Endodermal cell (in vitro differentiated cells): Measurements from ENCODE around the gene GHRL. TPM values are rescaled to one million over a fixed set of nuclear protein-coding genes. Genes with fewer than 3 reads are reported as not detected.

ENCODE experiments used
- DNase-seq: peaks from one replicate; pipeline ENCODE4 v3.0.0-alpha.2; 2017
- H3K27ac ChIP-seq: 2 replicates; pipeline ENCODE4 v1.5.1; 2013; ENCODE audit warnings: mild to moderate bottlenecking, low read depth, low read length, moderate library complexity
- H3K27me3 ChIP-seq: 2 replicates; pipeline ENCODE4 v1.6.1; 2013; ENCODE audit warnings: mild to moderate bottlenecking, low read length, moderate library complexity; ENCODE audit not compliant: insufficient read depth, control insufficient read depth, poor library complexity, severe bottlenecking
- H3K36me3 ChIP-seq: 2 replicates; pipeline ENCODE4 v1.7.0; 2013; ENCODE audit warnings: mild to moderate bottlenecking, low read length, moderate library complexity; ENCODE audit not compliant: control insufficient read depth, insufficient read depth
- H3K4me1 ChIP-seq: one replicate; pipeline ENCODE4 v1.7.0; 2013; ENCODE audit warnings: low read length; ENCODE audit not compliant: control insufficient read depth, insufficient read depth
- H3K4me3 ChIP-seq: 2 replicates; pipeline ENCODE4 v1.5.1; 2013; ENCODE audit warnings: mild to moderate bottlenecking, low read length, moderate library complexity
- H3K9ac ChIP-seq: 2 replicates; pipeline ENCODE4 v1.6.1; 2013; ENCODE audit warnings: mild to moderate bottlenecking, low read length, moderate library complexity; ENCODE audit not compliant: poor library complexity, severe bottlenecking; ENCODE audit errors: extremely low read depth
- H3K9me3 ChIP-seq: 2 replicates; pipeline ENCODE4 v1.6.1; 2013; ENCODE audit warnings: mild to moderate bottlenecking, low read length, moderate library complexity; ENCODE audit not compliant: control insufficient read depth
- H3K27ac Mint-ChIP-seq: 2 replicates; pipeline ENCODE4 v1.8.0; 2020; ENCODE audit warnings: mixed read lengths
- H3K27me3 Mint-ChIP-seq: 2 replicates; pipeline ENCODE4 v1.8.0; 2021; ENCODE audit warnings: mild to moderate bottlenecking, mixed read lengths; ENCODE audit not compliant: insufficient read depth
- H3K36me3 Mint-ChIP-seq: 2 replicates; pipeline ENCODE4 v1.8.0; 2020; ENCODE audit warnings: low read depth, mixed read lengths
- H3K4me1 Mint-ChIP-seq: 2 replicates; pipeline ENCODE4 v1.8.0; 2020; ENCODE audit warnings: mixed read lengths
- H3K4me3 Mint-ChIP-seq: 2 replicates; pipeline ENCODE4 v1.8.0; 2020; ENCODE audit warnings: mild to moderate bottlenecking, moderate library complexity, mixed read lengths
- H3K9me3 Mint-ChIP-seq: 2 replicates; pipeline ENCODE4 v1.8.0; 2020; ENCODE audit warnings: mild to moderate bottlenecking, mixed read lengths
- WGBS, 2 experiments: methylation state at CpG; one replicate each; pipeline versions ENCODE4 v1.1.5 to v1.1.7; 2013; ENCODE audit warnings: missing lambda C conversion rate in 2 of 2, mixed read lengths in 1 of 2; ENCODE audit not compliant: insufficient coverage in 1 of 2, insufficient read length in 1 of 2; 5-methylcytosine and 5-hydroxymethylcytosine counted together
- total RNA-seq, 2 donors: library from RNA; stranded (reverse); fragmentation: NEBNext Ultra II Directional in 1 of 2; extraction: Animal tissue kit (Norgen Biotek cat#: 25700) in 1 of 2; gene quantifications; 2 replicates in 1 of 2; 3 replicates in 1 of 2; pipeline ENCODE4 v1.2.1, GENCODE V29; 2021
- TF ChIP-seq, protein P1 (sequence below): fragments of 200-600 bp; sonication (generic); conservative IDR thresholded peaks from 2 replicates; pipeline ENCODE4 v1.5.0; 2021; ENCODE audit warnings: antibody characterized with exemption, mild to moderate bottlenecking

GHRL gene
- total RNA-seq, 2 donors from 2014 or later = not detected

GRCh38 chr3:10312391-10312790 is 19.6 kb upstream of the GHRL start:
- Histone ChIP-seq H3K9ac (no peak overlapping the region), H3K9me3 (no peaks in the 10 kb centered on the region), H3K4me3 (no peak overlapping the region), H3K27ac (no peak overlapping the region), H3K27me3 (no peaks in the 10 kb centered on the region), H3K4me1 (peaks cover 4% of the 10 kb centered on the region), H3K36me3 (peaks cover 92% of the 10 kb centered on the region)
- TF ChIP-seq, protein P1, sequence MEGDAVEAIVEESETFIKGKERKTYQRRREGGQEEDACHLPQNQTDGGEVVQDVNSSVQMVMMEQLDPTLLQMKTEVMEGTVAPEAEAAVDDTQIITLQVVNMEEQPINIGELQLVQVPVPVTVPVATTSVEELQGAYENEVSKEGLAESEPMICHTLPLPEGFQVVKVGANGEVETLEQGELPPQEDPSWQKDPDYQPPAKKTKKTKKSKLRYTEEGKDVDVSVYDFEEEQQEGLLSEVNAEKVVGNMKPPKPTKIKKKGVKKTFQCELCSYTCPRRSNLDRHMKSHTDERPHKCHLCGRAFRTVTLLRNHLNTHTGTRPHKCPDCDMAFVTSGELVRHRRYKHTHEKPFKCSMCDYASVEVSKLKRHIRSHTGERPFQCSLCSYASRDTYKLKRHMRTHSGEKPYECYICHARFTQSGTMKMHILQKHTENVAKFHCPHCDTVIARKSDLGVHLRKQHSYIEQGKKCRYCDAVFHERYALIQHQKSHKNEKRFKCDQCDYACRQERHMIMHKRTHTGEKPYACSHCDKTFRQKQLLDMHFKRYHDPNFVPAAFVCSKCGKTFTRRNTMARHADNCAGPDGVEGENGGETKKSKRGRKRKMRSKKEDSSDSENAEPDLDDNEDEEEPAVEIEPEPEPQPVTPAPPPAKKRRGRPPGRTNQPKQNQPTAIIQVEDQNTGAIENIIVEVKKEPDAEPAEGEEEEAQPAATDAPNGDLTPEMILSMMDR = no peak
- H3K9me3 Mint-ChIP-seq = no peaks in the 10 kb centered on the region
- H3K27me3 Mint-ChIP-seq = no peaks in the 10 kb centered on the region
- no peak for DNase-seq
- no peak overlapping the region for H3K4me3 Mint-ChIP-seq
- no peak overlapping the region for H3K27ac Mint-ChIP-seq
- H3K4me1 Mint-ChIP-seq = peaks cover 11% of the 10 kb centered on the region
- H3K36me3 Mint-ChIP-seq = peaks cover 86% of the 10 kb centered on the region
- WGBS, 2 experiments = 87 to 94% methylated on average over 8 to 10 of the region's 10 CpGs

DNA sequence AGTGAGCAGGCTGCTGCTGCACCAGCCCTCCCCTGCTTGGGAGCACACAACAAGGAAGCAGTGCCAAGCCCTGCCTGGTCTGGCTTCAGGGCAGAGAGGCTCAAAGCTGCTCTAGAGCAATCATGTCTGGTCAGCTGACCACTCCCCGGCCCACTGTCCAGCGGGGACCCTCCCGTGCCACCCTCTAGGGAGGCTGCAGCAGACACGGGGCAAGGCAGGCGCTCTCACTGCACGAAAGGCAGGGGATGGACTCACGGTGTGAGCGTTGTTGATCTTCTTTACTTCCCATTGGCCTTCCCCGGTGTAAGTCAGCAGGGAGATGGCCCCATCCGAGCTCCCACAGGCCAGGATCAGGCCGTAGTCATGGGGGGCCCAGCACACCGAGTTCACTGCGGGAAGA is 19.0 kb upstream of the GHRL start:
- H3K36me3 ChIP-seq = peaks cover 92% of the 10 kb centered on the region

DNA sequence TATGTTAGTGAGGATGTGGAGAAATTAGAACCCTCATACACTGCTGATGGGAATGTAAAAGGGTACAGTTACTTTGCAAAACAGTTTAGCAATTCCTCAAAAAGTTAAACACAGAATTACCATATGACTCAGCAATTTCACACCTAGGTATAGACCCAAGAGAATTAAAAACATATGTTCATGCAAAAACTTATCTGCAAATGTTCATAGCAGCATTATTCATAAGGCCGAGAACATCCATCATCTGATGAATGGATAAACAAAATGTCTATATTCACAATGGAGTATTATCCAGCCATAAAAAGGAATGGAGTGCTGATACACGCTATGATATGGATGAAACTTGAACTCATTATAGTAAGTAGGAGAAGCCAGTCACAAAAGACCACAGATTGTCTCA is 17.8 kb upstream of the GHRL start:
- Mint-ChIP-seq H3K27me3 (no peaks in the 10 kb centered on the region), H3K4me1 (no peaks in the 10 kb centered on the region), H3K4me3 (no peak overlapping the region), H3K9me3 (no peaks in the 10 kb centered on the region), H3K36me3 (peaks cover 87% of the 10 kb centered on the region), H3K27ac (no peak overlapping the region)
- Histone ChIP-seq H3K4me1 (no peaks in the 10 kb centered on the region), H3K9ac (no peak overlapping the region), H3K27ac (no peak overlapping the region), H3K9me3 (no peaks in the 10 kb centered on the region), H3K4me3 (no peak overlapping the region), H3K27me3 (no peaks in the 10 kb centered on the region), H3K36me3 (peaks cover 97% of the 10 kb centered on the region)
- DNase-seq = no peak
- TF ChIP-seq, protein P1 = no peak
- WGBS, 2 experiments = 80 to 95% methylated on average over 1 to 2 of the region's 2 CpGs

More for the DNA sequence above, 19.0 kb upstream of the GHRL start:
- peaks cover 7% of the 10 kb centered on the region for H3K4me1 Mint-ChIP-seq
- no peaks in the 10 kb centered on the region for H3K9me3 Mint-ChIP-seq
- H3K36me3 Mint-ChIP-seq = peaks cover 85% of the 10 kb centered on the region
- H3K4me3 Mint-ChIP-seq = no peak overlapping the region
- TF ChIP-seq, protein P1 = no peak
- H3K27ac ChIP-seq = no peak overlapping the region
- H3K27ac Mint-ChIP-seq = no peak overlapping the region
- WGBS, 2 experiments = 97% methylated on average over 11 to 13 of the region's 13 CpGs
- DNase-seq = no peak
- no peaks in the 10 kb centered on the region for H3K27me3 Mint-ChIP-seq
- no peaks in the 10 kb centered on the region for H3K9me3 ChIP-seq
- no peak overlapping the region for H3K4me3 ChIP-seq
- H3K27me3 ChIP-seq = no peaks in the 10 kb centered on the region
- H3K4me1 ChIP-seq = peaks cover 4% of the 10 kb centered on the region
- no peak overlapping the region for H3K9ac ChIP-seq
